Activated CD8-positive, alpha-beta memory T cell treated with anti-CD3 and anti-CD28 coated beads for 1 hour (primary cell): ENCODE measurements around the gene SIX5.

Experiments used
- DNase-seq, 2 donors: peaks; one replicate each; pipeline ENCODE4 v3.0.0-alpha.2; 2020; ENCODE audit warnings: low read depth in 1 of 2; ENCODE audit errors: extremely low read depth in 1 of 2

The SIX5 gene

GRCh38 chr19:45777395-45777961 is 8.4 kb upstream of the SIX5 start:
- no peak for DNase-seq

DNA sequence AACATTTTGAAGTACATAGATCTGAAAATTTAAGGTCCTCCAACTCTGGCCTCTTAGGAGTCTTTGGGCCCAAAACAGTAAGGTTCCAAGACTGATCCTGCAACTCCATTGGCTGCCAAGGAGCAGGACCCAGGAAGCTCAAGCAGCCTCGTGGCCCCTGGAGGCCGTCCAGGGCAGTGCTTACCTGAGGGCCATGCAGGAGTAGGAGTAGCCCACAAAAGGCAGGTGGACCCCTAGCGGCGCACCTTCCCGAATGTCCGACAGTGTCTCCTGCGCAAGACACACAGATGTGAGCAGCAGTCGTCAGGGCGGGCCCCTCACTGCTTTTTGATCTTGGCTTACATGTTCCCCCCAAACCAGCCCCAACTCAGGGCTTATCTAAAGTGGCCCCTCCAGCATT is 5.7 kb upstream of the SIX5 start:
- no peak for DNase-seq

DNA sequence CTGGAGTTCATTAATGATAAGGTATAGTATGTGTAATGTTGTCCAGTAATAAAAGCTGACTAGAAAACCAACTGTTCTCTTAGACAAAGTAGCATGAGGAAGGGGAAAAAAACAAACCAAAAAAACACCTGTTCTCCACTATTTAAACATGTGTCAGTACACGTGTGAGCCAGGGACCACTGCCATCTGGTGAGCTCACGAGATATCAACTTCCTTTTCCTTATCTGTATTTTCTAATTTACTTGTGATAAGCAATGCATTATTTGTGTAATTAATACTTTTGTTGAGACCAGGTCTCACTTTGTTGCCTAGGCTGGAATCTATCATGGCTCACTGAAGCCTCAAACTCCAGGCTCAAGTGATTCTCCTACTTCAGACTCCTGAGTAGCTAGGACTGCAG is 4.3 kb upstream of the SIX5 start:
- no peak for DNase-seq

DNA sequence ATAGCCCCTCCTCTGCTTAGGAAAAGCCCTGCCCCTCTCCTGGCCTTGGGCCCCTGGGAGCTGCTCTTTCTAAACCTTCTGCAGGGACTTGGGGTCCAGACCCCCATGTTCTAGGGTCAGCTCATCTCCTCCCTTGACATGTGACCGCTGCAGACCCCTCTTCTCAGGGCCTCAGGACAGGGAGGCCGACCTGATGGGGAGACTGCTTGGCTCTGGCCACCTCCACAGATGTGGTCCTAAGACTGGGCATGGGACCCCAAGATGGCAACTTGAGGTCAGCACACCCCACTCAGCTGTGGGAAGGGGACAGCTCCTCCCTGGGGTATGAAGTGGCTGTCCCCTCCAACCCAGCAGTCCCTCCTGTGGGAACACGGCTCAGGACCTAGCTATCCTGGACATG is 3.9 kb upstream of the SIX5 start:
- DNase-seq, result no peak

GRCh38 chr19:45772130-45772840 is 3.2 kb upstream of the SIX5 start:
- no peak for DNase-seq

GRCh38 chr19:45771311-45771933 is 2.4 kb upstream of the SIX5 start:
- no peak for DNase-seq

DNA sequence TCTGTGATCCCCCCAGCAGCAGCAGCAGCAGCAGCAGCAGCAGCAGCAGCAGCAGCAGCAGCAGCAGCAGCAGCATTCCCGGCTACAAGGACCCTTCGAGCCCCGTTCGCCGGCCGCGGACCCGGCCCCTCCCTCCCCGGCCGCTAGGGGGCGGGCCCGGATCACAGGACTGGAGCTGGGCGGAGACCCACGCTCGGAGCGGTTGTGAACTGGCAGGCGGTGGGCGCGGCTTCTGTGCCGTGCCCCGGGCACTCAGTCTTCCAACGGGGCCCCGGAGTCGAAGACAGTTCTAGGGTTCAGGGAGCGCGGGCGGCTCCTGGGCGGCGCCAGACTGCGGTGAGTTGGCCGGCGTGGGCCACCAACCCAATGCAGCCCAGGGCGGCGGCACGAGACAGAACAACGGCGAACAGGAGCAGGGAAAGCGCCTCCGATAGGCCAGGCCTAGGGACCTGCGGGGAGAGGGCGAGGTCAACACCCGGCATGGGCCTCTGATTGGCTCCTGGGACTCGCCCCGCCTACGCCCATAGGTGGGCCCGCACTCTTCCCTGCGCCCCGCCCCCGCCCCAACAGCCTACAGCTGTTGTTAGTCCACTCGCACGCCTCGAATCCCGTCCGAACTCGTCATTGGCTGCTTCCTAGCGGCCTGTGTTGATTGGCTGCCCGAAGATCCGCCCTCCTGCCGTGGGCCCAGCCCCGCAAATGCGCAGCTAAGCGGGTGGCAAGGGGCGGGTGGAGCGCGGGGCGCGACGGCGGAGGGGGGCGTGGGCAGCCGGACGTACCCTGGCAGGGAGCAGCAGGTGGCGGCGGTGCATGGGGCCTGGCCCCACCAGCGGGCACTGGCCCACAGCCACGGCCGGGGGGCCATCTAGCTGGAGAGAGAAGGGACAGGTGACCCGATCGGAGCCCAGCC is 1.4 kb upstream of the SIX5 start:
- peak; percentile 68 to 86 for DNase-seq

GRCh38 chr19:45769821-45770191 is 754 bp upstream of the SIX5 start:
- DNase-seq, result no peak

- DNase-seq, result no peak
Observed at GRCh38 chr19:45768655-45768983, 433 bp downstream of the SIX5 start.

DNA sequence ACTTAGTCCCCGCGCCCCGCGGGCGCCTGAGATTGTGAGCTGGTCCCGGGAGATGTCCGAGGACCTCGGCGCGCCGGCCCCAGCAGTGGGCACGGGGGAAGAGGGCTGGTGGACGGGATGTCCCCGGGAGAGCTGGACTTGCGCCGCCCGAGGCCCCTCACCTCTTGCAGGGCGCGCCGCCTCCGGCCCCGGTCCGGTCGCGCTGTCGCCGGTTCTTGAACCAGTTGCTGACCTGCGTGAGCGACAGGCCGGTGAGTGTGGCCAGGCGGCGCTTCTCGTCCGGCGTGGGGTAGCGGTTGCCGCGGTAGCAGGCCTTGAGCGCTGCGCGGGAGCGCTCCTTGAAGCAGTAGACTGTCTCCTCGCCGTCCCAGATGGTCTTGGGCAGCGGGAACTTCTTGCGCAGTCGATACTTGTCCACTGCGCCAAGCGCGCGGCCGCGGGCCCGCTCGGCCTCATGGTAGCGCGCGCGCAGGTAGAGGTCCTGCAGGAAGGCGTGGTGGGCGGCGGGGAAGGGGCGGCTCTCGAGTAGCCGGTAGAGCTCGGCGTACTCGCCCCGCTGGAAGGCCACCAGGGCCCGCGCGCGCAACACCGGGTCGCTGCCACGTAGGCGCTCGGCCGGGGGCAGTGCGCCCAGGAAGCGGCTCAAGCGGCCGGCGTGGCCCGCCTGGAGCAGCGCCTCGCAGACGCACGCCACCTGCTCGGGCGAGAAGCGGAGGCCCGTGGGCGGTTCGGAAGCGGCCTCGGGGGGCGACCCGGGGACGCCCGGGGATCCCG is 984 bp downstream of the SIX5 start:
- no peak for DNase-seq

DNA sequence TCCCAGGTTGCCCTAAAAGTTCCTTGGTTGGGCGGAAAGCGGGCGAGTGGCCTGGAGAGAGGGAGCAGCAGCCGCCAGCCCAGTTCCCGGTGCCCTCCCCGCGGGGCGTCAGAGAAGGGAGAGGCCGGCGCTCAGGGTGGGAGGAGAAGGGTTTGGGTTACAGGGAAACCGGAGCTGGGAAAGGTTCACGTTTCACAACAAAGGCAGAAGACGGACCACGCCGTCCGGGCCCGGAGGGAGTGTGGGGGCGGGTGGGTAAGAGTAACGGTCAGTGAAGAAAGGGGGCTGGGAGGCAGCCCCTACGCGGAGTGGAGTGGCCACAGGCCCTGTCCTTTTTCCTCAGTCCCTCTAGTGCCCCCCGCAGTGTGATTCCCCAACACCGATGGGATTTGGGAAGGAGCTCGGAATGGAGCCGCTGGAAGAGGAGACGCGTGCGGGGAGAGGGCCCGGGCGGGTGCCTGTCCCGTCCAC is 1.6 kb downstream of the SIX5 start:
- no peak for DNase-seq

DNA sequence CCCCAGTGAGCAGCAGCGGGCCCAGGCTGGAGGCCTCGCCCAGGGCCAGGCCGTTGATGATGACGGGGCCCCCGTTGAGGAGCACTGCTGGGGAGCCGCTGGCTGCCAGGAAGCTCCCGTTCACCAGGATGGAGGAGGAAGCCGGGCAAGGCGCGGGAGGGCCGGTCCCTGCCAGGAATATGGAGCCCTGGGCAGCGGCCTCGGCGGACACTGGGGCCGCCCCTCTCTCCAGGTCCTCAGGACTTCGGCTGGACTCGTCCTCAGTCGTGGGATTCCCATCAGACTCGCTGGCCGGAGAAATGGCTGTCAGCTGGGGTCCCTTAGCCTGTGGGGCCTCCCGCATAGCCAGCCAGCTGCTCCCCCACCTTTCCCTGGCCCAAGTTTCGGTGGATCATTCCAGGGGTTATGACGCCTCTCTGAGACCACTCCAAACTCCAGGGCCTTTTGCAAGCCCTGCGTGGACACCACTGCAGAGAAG is 2.1 kb downstream of the SIX5 start:
- DNase-seq, result no peak

GRCh38 chr19:45766296-45766868 is 2.7 kb downstream of the SIX5 start:
- no peak for DNase-seq

- DNase-seq, result no peak
Observed at GRCh38 chr19:45765702-45766295, 3.3 kb downstream of the SIX5 start.

GRCh38 chr19:45764945-45765701 is 3.9 kb downstream of the SIX5 start:
- DNase-seq, result no peak

DNA sequence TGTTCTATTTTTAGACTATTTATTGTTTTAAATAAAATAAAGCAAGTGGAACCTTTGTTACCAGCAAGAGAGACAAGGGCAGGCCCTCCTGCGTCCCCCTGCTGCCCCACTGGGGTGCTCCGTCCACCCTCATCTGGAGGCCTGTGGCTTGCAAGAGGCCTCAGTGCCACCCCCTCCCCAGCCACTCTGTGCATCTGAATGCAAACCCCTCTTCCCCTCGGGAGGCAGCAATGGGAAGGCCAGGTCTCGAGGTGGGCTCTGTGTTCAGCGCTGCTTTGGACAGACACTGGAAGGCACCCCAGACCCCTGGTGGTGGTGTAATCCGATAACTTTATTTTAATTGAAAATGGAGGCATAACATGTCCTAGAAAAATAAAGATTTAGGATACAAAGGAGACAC is 4.6 kb downstream of the SIX5 start:
- no peak for DNase-seq

DNA sequence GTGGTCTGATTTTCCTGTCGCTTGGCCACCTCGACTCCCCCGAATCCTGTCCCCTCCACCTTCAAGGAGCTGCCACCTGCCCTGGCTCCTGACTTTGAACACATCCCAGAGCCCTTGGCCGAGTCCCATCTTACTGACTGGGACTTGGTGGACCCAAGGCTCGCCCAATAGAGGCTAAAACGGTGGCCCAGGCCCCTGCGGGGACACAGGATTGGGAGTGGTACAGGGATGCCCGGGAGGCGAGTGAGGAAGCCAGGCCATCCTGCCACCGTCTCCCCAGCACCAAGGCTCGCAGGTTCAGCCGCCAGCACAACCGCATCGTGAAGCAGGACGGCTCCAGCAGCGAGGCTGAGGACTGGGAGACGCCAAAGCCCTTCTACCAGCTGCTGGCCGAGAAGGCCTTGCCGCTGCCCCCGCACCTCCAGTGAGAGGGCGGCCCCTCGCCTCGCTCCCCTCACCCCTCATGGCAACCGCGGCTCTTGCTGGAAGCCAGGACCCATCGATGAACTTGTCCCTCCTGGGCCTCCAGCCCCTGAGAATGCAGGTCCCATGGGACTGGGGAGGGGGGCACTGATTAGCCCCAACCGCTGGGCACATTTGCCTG is 5.3 kb downstream of the SIX5 start:
- DNase-seq, result no peak

DNA sequence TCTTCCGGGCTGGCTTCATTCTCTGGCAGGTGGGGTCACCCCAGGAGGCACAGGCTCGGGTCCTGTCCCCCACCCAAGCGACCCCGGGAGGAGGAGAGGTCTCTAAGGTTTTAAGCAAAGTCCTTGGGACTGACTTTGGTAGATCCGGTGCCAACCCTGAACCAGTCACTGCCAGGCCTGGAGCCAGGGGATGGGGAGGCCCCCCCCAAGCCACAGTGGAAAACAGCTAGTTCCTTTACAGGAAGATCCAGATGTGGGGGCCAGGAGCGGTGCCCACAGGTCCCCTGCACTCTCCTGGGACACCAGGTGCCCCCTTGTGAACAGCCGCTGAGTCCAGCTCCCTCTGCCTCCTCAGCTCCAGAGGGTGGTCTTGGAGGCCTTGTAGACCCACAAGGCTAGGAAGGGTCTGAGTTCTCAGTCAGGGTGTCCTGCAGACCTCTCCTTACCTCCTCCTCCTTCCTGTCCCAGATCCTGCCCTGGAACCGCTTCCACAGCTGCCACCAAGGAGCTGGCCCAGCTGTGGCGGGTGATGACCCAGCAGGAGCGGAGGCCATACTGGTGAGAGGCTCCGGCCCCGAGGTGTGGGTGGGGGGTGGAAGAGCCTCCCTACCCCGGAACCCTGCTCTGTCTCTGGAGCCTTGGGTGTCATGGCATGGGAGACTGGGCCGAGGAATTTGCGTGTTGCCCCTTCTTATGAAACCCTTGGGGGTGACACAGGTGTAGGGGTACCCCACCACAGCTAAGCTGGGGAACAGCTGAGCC is 6.0 kb downstream of the SIX5 start:
- no peak for DNase-seq
